ENCODE results near the gene SPINK1.
A peak's percentile ranks its signal among the peaks of the same experiment; 100 is the strongest.
"Not testable (repeated sequence)": the region's sequence is repeated elsewhere in the genome, so short reads cannot be mapped to it uniquely, and the experiment has no call there.

Gene SPINK1

GRCh38 chr5:147853372-147853987 lies 22.0 kb upstream of the SPINK1 start:
- Histone ChIP-seq H3K4me3 (ENCODE audit: low read depth in 1 of 2, low read length in 2 of 2) (no peak overlapping the region), H3K36me3 (ENCODE audit: control insufficient read depth in 1 of 2, insufficient read depth in 2 of 2, low read length in 2 of 2) (no peaks in the 10 kb centered on the region), H3K27me3 (ENCODE audit: low read depth, low read length) (no peaks in the 10 kb centered on the region), H3K4me1 (ENCODE audit: control insufficient read depth in 1 of 2, insufficient read depth in 2 of 2, low read length in 2 of 2) (no peaks in the 10 kb centered on the region), H3K27ac (ENCODE audit: low read length) (no peak overlapping the region), H3K9me3 (ENCODE audit: control insufficient read depth in 1 of 2, low read length in 2 of 2) (no peaks in the 10 kb centered on the region)

- Histone ChIP-seq H3K36me3 (ENCODE audit: control insufficient read depth in 1 of 2, insufficient read depth in 2 of 2, low read length in 2 of 2) (no peaks in the 10 kb centered on the region), H3K9me3 (ENCODE audit: control insufficient read depth in 1 of 2, low read length in 2 of 2) (no peaks in the 10 kb centered on the region), H3K4me1 (ENCODE audit: control insufficient read depth in 1 of 2, insufficient read depth in 2 of 2, low read length in 2 of 2) (no peaks in the 10 kb centered on the region), H3K27me3 (ENCODE audit: low read depth, low read length) (no peaks in the 10 kb centered on the region), H3K27ac (ENCODE audit: low read length) (no peak overlapping the region), H3K4me3 (ENCODE audit: low read depth in 1 of 2, low read length in 2 of 2) (no peak overlapping the region)
Measured at GRCh38 chr5:147852365-147852764, 20.9 kb upstream of the SPINK1 start.

- Histone ChIP-seq H3K36me3 (ENCODE audit: control insufficient read depth in 1 of 2, insufficient read depth in 2 of 2, low read length in 2 of 2) (no peaks in the 10 kb centered on the region), H3K9me3 (ENCODE audit: control insufficient read depth in 1 of 2, low read length in 2 of 2) (no peaks in the 10 kb centered on the region), H3K4me1 (ENCODE audit: control insufficient read depth in 1 of 2, insufficient read depth in 2 of 2, low read length in 2 of 2) (no peaks in the 10 kb centered on the region), H3K27me3 (ENCODE audit: low read depth, low read length) (no peaks in the 10 kb centered on the region), H3K27ac (ENCODE audit: low read length) (no peak overlapping the region), H3K4me3 (ENCODE audit: low read depth in 1 of 2, low read length in 2 of 2) (no peak overlapping the region)
Measured at GRCh38 chr5:147851578-147851977, 20.1 kb upstream of the SPINK1 start.

- Histone ChIP-seq H3K4me1 (ENCODE audit: control insufficient read depth in 1 of 2, insufficient read depth in 2 of 2, low read length in 2 of 2) (no peaks in the 10 kb centered on the region), H3K27me3 (ENCODE audit: low read depth, low read length) (no peaks in the 10 kb centered on the region), H3K4me3 (ENCODE audit: low read depth in 1 of 2, low read length in 2 of 2) (no peak overlapping the region), H3K9me3 (ENCODE audit: control insufficient read depth in 1 of 2, low read length in 2 of 2) (no peaks in the 10 kb centered on the region), H3K27ac (ENCODE audit: low read length) (no peak overlapping the region), H3K36me3 (ENCODE audit: control insufficient read depth in 1 of 2, insufficient read depth in 2 of 2, low read length in 2 of 2) (no peaks in the 10 kb centered on the region)
Measured at GRCh38 chr5:147849226-147849625, 17.8 kb upstream of the SPINK1 start.

GRCh38 chr5:147845618-147846017 lies 14.1 kb upstream of the SPINK1 start:
- Histone ChIP-seq H3K27me3 (ENCODE audit: low read depth, low read length) (no peaks in the 10 kb centered on the region), H3K36me3 (ENCODE audit: control insufficient read depth in 1 of 2, insufficient read depth in 2 of 2, low read length in 2 of 2) (no peaks in the 10 kb centered on the region), H3K27ac (ENCODE audit: low read length) (no peak overlapping the region), H3K4me1 (ENCODE audit: control insufficient read depth in 1 of 2, insufficient read depth in 2 of 2, low read length in 2 of 2) (no peaks in the 10 kb centered on the region), H3K9me3 (ENCODE audit: control insufficient read depth in 1 of 2, low read length in 2 of 2) (no peaks in the 10 kb centered on the region), H3K4me3 (ENCODE audit: low read depth in 1 of 2, low read length in 2 of 2) (no peak overlapping the region)

- no peaks in the 10 kb centered on the region for H3K4me1 ChIP-seq (ENCODE audit: control insufficient read depth in 1 of 2, insufficient read depth in 2 of 2, low read length in 2 of 2)
- no peak overlapping the region for H3K4me3 ChIP-seq (ENCODE audit: low read depth in 1 of 2, low read length in 2 of 2)
- no peaks in the 10 kb centered on the region for H3K36me3 ChIP-seq (ENCODE audit: control insufficient read depth in 1 of 2, insufficient read depth in 2 of 2, low read length in 2 of 2)
- H3K9me3 ChIP-seq (ENCODE audit: control insufficient read depth in 1 of 2, low read length in 2 of 2), result no peaks in the 10 kb centered on the region
- no peak overlapping the region for H3K27ac ChIP-seq (ENCODE audit: low read length)
- H3K27me3 ChIP-seq (ENCODE audit: low read depth, low read length), result no peaks in the 10 kb centered on the region
Measured at GRCh38 chr5:147844846-147845245, 13.4 kb upstream of the SPINK1 start.

- H3K4me1 ChIP-seq (ENCODE audit: control insufficient read depth in 1 of 2, insufficient read depth in 2 of 2, low read length in 2 of 2), result no peaks in the 10 kb centered on the region
- H3K27ac ChIP-seq (ENCODE audit: low read length), result no peak overlapping the region
- H3K4me3 ChIP-seq (ENCODE audit: low read depth in 1 of 2, low read length in 2 of 2), result no peak overlapping the region
- H3K27me3 ChIP-seq (ENCODE audit: low read depth, low read length), result no peaks in the 10 kb centered on the region
- no peaks in the 10 kb centered on the region for H3K9me3 ChIP-seq (ENCODE audit: control insufficient read depth in 1 of 2, low read length in 2 of 2)
- no peaks in the 10 kb centered on the region for H3K36me3 ChIP-seq (ENCODE audit: control insufficient read depth in 1 of 2, insufficient read depth in 2 of 2, low read length in 2 of 2)
Measured at GRCh38 chr5:147842869-147843268, 11.4 kb upstream of the SPINK1 start.

GRCh38 chr5:147836439-147836838 lies 5.0 kb upstream of the SPINK1 start:
- Histone ChIP-seq H3K27ac (ENCODE audit: low read length) (no peak overlapping the region), H3K4me1 (ENCODE audit: control insufficient read depth in 1 of 2, insufficient read depth in 2 of 2, low read length in 2 of 2) (no peaks in the 10 kb centered on the region), H3K9me3 (ENCODE audit: control insufficient read depth in 1 of 2, low read length in 2 of 2) (no peaks in the 10 kb centered on the region), H3K4me3 (ENCODE audit: low read depth in 1 of 2, low read length in 2 of 2) (no peak overlapping the region), H3K27me3 (ENCODE audit: low read depth, low read length) (no peaks in the 10 kb centered on the region), H3K36me3 (ENCODE audit: control insufficient read depth in 1 of 2, insufficient read depth in 2 of 2, low read length in 2 of 2) (no peaks in the 10 kb centered on the region)

GRCh38 chr5:147835386-147835798 lies 3.9 kb upstream of the SPINK1 start:
- Histone ChIP-seq H3K27me3 (ENCODE audit: low read depth, low read length) (no peaks in the 10 kb centered on the region), H3K4me3 (ENCODE audit: low read depth in 1 of 2, low read length in 2 of 2) (no peak overlapping the region), H3K27ac (ENCODE audit: low read length) (no peak overlapping the region), H3K36me3 (ENCODE audit: control insufficient read depth in 1 of 2, insufficient read depth in 2 of 2, low read length in 2 of 2) (no peaks in the 10 kb centered on the region), H3K4me1 (ENCODE audit: control insufficient read depth in 1 of 2, insufficient read depth in 2 of 2, low read length in 2 of 2) (no peaks in the 10 kb centered on the region), H3K9me3 (ENCODE audit: control insufficient read depth in 1 of 2, low read length in 2 of 2) (no peaks in the 10 kb centered on the region)

GRCh38 chr5:147832541-147832940 lies 1.1 kb upstream of the SPINK1 start:
- Histone ChIP-seq H3K4me3 (ENCODE audit: low read depth in 1 of 2, low read length in 2 of 2) (no peak overlapping the region), H3K27me3 (ENCODE audit: low read depth, low read length) (no peaks in the 10 kb centered on the region), H3K36me3 (ENCODE audit: control insufficient read depth in 1 of 2, insufficient read depth in 2 of 2, low read length in 2 of 2) (no peaks in the 10 kb centered on the region), H3K27ac (ENCODE audit: low read length) (no peak overlapping the region), H3K4me1 (ENCODE audit: control insufficient read depth in 1 of 2, insufficient read depth in 2 of 2, low read length in 2 of 2) (no peaks in the 10 kb centered on the region), H3K9me3 (ENCODE audit: control insufficient read depth in 1 of 2, low read length in 2 of 2) (no peaks in the 10 kb centered on the region)

- Histone ChIP-seq H3K9me3 (ENCODE audit: control insufficient read depth in 1 of 2, low read length in 2 of 2) (no peaks in the 10 kb centered on the region), H3K36me3 (ENCODE audit: control insufficient read depth in 1 of 2, insufficient read depth in 2 of 2, low read length in 2 of 2) (no peaks in the 10 kb centered on the region), H3K4me3 (ENCODE audit: low read depth in 1 of 2, low read length in 2 of 2) (peak overlapping the region in 1 of 2 donors; percentile 14), H3K4me1 (ENCODE audit: control insufficient read depth in 1 of 2, insufficient read depth in 2 of 2, low read length in 2 of 2) (no peaks in the 10 kb centered on the region), H3K27me3 (ENCODE audit: low read depth, low read length) (no peaks in the 10 kb centered on the region), H3K27ac (ENCODE audit: low read length) (peak overlapping the region; percentile 29)
Measured at GRCh38 chr5:147830035-147830434, 1.4 kb downstream of the SPINK1 start.

GRCh38 chr5:147827017-147827416 lies 4.5 kb downstream of the SPINK1 start:
- H3K36me3 ChIP-seq (ENCODE audit: control insufficient read depth in 1 of 2, insufficient read depth in 2 of 2, low read length in 2 of 2); H3K9me3 ChIP-seq (ENCODE audit: control insufficient read depth in 1 of 2, low read length in 2 of 2); H3K4me1 ChIP-seq (ENCODE audit: control insufficient read depth in 1 of 2, insufficient read depth in 2 of 2, low read length in 2 of 2); H3K4me3 ChIP-seq (ENCODE audit: low read depth in 1 of 2, low read length in 2 of 2); H3K27ac ChIP-seq (ENCODE audit: low read length); H3K27me3 ChIP-seq (ENCODE audit: low read depth, low read length): not testable (repeated sequence)
